ENCODE results near the gene QDPR.
A peak's percentile ranks its signal among the peaks of the same experiment; 100 is the strongest.
"Not testable (repeated sequence)": the region's sequence is repeated elsewhere in the genome, so short reads cannot be mapped to it uniquely, and the experiment has no call there.

The QDPR gene

DNA sequence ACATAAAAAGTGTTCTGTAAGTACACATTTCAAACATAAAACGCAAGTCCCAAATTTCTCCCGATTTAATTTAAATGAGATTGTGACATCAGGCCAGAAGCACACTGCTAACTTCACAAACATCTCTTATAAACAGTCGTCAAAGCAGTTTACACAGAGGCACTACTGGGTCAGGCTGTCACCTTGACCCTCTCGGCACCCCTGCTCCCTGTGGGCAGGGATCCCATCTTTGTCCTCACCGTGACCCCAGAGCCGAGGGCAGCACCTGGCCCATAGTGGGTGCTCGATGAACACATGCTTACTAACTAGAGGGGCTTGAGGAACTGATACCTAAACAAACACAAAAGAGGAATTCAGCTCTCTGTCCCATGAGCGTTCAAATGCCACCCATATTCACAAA, 22.2 kb downstream of the QDPR start:
- DNase-seq: no peak

DNA sequence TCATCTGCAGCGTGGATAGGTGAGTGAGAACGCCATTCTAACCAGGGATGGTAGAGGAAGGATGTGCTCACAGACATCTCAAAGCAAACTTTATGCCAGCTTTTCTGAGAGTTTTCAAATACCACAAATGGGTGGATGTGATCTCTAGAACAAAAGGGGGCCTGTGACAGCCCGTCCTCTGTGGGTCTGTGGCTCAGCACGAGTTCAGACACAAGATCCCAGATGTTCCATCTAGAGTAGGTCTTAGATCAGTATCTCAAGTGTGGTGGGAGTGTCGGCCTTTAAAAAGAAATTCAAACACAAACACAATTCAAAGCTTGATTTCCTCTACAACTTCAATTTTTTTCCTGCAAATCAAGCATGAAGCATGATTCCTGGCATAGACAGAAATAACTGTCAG, 22.8 kb downstream of the QDPR start:
- no peak for DNase-seq

DNA sequence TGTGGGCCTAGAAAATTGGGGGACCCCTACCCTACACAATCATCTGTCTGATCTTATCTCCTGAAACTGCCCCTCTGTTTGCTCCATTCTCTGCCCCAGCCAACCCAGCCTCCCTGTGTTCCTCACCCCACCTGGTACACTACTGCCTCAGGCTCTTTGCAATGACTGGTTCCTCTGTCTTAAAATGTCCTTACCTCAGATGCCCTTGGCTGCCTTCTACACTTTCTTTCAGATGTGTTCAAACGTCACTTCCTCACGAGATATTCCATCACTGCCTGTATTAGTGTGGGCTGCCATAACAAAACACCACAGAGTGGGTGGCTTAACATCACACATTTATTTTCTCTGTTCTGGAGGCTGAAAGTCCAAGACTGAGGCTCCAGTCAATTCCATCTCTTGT, 29.2 kb downstream of the QDPR start:
- no peak for DNase-seq

DNA sequence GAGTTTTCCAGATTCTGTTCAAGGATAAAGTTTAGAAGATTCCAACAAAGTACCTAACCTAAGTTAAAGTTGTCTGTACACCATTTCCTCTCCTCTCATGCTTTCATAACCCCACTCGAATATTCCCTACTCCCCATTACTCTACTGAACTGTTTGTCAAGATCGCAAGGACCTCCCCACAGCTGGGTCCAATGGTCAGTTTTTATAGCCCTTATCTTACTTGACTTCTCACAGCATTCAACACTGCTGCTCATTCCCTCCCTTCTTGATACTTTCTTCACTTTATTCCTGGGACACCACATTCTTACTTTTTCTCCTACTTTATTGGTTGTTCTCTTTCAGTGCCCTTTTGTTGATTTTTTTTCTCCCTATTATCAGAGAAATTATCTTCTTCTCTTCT, 30.9 kb downstream of the QDPR start:
- DNase-seq: no peak

DNA sequence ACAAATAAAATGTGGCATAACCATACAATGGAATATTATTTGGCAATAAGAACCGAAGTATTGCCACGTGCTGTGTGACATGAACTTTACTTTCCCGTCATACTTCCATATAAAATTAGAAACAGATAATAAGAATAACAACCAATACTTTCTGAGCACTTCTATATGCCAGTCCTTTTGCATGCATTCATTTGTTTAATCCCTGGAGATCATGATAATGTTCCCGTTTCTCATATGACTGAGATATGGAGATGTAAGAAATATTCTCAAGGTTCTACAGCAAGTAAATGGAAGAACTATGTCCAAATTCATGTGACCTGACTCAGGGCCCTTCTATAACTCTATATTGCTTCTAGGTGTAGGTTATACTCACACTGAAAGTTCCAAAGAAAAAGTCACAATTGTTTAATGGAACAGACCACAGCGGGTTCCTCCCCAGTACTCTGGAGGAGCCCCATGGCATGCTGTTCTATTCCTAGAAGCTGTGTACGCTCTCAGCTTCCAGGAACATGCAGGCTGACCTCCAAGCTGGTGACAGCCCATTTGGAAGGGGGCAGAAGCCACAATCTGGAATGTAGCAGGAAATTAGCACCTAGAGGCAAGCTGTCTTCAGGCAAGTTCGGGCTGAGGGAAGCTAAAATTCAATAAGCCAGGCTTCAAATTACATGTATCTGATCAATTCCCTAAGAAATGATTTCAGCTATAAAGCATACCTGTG, 31.5 kb downstream of the QDPR start:
- no peak for DNase-seq

DNA sequence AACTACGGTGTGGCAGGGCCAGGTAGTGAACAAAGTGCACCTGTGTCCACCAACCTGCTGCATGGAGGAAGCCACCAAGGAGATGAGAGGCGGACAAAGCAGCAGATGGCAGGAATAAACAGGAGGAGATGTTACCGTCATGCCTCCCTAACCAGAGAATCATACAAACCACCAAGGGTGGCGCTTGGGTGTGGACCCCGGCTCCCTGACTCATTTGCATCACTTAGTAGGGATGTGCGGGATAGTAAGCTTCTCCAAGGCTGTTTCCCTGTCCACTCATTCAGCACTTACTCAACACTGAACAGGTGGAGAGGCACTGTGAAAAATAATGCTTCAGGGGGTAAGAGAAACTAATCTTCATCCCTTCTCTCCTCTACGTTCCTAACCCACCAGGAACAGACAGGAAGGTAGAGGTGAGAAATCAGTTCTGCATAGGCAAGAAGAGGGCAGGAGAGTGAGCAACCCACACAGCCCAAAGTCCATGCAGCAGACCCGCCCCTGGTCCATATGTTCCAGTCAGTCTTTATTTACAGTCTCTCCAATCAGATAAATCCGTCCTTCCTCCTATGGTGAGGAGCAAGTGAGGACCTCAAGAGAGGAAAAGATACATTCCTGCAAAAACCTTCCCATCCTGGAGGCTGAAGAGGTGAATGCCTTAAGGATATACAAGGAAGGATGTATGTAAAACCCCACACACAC, 34.0 kb downstream of the QDPR start:
- DNase-seq: no peak

DNA sequence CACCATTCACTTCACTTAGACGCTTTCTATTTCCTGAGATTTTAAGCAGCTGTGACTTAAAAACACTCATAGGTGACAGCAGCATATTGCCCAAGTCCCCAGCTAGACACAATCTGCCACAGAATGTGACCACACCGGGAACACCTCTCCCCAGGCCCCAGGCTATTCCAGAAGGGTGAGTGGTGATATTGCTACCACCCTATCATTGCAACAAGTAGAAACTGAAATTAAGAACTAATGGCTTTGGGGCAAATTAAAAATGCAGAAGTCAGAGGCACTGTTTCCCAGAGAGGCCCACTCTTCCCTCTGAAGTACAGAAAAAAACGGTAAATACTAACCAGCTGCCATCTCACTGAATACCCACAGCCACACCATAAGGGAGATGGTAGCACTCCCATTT, 35.0 kb downstream of the QDPR start:
- DNase-seq: no peak

DNA sequence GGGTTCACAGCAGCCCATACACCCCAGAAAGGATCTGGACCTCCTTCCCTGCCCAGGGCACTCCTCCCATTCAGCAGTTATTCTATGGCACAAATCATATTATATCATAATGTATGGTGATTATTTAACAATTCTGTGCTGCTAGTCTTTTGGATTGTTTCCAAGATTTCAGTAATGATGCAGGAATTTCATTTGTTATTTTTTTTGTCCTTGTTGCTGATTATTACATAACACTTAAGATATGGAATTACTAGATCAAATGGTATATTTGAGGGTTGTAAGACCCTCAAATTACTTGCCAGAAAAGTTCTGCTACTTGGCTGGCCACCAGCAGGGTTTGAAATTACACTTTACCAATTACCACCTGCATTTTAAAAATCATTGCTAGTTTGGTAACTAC, 36.4 kb downstream of the QDPR start:
- no peak for DNase-seq

DNA sequence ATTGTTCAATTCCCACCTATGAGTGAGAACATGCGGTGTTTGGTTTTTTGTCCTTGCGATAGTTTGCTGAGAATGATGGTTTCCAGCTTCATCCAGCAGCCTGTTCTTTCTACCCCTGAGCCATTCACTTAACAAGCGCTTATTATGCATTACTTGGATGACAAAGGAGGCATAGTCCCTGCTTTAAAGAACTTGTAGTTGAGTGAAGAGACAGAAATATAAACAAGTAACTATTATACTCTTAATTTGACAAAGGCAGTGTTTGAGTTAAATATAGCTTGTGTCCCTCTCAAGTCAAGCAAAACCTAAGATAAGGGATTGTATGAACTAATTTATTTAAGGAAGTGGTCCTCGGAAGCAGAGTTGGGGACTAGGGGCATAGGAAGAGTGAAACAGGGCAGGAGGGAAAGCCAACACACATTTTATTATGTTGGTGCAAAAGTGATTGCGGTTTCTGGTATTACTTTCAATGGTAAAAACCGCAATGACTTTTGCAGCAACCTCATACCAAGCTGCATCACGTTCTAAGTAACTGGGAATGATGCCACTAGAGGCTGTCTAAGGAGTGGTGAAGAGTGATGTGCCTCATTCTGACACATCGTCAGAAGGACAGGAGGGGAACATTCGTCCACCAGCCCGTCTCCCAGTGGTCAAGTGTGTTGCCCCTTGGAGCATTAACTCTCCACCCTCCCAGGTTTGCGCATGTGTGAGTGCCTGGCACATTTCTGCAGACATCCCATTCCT, 41.8 kb downstream of the QDPR start:
- no peak for DNase-seq

DNA sequence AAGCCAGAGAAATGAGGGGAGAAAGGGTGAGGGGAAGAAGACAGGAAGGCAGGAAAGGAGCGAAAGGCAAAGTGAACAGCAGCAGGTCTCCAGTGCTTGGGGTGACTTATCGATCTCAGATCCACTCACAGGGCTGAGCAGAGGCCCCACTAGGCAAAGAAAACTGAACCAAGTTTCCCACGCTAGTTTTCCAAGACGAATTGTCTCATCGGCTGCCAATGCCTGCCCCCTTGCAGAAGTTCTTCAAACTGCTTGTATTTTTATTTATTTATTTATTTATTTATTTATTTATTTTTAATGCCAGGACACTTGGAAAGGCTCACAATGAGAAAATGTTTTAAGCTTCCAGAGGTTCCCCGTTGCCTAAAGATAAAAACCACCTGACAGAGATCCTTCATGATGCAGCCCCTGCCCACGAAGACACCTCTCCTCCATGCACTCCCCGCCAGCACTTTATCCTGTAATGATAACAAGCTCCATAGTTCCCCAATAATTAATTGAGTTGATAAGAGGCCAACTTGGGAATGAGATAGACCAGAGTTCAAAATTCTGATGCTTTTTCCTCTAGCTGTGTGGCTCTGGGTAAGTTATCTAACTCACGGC, 43.2 kb downstream of the QDPR start:
- no peak for DNase-seq

DNA sequence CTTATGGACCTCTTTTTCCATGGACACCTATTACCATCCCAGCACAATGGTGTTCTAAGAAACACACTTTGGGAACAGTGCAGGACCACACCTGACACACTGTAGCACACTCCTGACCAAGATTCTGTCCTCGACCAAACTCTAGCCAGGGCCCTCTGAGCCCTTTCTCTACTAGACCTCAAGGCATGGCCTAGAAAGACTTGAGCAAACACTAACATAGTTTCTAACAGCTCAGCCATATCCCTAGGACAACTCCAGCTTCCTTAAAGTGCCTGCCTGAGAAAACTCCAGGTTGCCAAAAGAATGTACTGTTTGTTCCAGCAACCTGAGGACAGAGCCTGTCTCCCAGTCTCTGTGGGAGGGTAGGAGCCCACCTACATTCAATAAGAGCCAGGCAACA, 48.3 kb downstream of the QDPR start:
- DNase-seq: no peak

DNA sequence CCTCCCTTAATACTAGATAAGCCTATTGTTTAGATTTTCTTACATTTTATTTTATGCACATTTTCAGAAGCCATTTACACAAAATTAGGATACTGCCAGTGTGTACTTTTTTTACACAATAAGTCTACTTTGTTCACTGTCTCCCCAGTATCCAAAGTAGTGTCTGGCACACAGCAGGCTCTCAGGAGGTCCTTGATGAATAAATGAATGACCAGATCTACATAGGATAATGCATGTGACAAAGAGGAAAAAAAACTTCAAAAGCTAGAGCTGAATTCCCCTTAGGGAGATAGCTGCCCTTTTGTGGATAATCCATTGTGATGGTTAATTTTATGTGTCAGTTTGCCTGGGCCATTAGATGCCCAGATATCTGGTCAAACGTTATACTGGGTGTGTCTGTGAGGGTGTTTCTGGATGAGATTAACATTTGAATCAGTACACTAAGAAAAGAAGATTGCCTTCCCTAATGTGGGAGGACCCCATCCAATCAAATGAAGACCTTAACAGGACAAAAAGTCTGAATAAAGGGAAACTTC, 61.6 kb downstream of the QDPR start:
- DNase-seq: no peak

DNA sequence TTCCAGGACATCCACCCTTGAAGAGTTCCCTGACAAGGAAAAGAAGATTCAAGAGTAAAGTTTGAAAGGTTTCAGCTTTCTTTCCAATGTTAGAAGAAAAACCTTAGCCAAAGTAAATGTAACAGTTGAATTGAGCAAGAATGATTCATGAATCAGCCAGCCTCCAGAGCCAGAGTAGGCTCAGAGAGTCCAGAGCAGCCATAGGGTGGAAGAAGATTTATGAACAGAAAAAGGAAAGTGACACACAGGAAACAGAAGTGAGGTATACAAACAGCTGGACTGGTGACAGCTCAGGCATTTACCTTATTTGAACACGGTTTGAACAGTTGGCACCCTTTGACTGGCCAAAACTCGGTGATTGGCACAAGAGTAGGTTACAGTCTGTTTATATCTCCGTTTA, 63.2 kb downstream of the QDPR start:
- DNase-seq: no peak

DNA sequence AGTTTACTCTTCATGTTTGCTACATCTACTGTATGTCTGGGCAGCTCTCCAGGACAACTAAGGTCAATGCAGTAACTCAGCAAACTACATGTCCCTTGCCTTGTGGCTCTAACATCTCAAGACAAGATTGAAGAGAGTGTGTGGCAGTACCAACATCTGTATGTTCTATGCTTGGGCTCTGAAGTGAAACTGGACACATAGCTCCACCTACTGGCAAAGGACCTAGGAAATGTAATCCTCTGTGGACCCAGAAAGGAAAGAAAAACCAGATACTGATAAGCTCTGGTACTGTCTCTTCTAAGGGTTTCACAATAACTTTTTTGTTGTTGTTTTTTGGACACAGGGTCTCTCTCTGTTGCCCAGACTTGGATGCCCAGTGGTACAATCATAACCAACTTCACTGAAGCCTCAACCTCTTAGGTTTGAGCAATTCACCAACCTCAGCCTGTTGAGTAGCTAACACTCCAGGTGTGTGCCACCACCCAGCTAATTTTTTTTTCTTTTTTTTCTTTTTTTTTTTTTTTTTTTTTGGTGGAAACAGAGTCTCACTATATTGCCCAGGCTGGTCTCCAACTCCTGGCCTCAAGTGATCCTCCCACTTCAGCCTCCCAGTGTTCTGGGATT, 64.1 kb downstream of the QDPR start:
- peak; percentile 20 for DNase-seq

DNA sequence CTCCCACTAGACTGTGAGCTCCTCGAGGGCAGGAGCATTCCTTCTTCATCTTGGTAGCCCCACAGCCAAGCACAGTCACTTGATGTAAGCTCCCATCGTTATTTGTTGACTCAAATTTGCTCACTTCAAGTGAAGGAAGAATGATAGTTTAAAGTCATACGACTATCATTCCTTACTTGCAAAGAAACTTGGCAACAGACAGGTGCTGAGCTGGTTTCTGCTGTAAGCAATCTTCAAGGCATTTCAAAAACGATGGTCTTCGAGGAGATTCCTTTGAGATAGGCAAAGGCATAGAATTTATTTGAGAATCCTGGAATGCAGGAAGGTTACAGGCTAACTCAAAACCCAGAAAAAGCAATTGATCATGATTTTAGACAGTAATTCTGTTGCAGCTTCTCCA, 64.8 kb downstream of the QDPR start:
- DNase-seq: no peak

DNA sequence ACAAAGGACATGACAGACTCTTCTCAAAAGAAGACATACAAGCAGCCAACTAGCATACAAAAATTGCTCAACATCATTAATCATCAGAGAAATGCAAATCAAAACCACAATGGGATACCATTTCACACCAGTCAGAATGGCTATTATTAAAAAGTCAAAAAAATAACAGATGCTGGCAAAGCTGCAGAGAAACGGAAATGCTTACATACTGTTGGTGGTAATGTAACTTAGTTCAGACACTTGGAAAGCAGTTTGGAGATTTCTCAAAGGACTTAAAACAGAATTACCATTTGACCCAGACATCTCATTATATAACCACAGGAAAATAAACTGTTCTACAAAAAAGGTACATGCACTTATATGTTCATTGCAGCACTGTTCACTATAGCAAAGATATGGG, 69.4 kb downstream of the QDPR start:
- not testable (repeated sequence) for DNase-seq

DNA sequence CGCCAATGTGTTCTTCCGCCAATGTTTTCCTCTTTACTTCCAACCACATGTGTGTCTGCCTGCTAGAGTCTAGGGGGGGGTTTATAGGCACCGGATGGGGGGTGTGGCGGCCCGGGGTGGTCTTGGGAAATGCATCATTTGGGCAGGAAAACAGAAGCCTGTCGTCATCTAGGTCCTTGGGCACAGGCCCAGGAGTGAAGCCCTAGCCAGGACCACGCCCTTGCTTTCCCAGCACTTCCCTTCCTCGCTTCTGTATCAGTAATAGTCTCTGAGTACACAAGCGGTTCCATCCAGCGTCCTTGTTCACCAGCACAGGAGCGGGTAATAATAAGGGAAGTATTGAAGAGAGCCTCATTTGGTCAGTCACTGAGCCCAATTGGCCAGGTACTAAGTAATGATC, 74.5 kb downstream of the QDPR start:
- DNase-seq: no peak

DNA sequence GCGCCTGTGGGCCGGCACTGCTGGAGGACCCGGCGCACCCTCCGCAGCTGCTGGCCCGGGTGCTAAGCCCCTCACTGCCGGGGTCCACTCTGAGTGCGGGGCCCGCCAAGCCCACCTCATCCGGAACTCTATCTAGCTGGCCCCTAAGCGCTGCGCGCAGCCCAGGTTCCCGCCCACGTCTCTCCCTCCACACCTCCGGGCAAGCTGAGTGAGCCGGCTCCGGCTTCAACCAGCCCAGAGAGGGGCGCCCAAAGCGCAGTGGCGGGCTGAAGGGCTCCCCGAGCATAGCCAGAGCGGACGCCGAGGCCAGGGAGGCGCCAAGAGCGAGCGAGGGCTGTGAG, 75.2 kb downstream of the QDPR start:
- no peak for DNase-seq

Data from T-helper 9 cell (primary cell).